Neural cell (in vitro differentiated cells): ENCODE data around the gene SH3TC1. TPM values are rescaled to one million over a fixed set of nuclear protein-coding genes. Genes with fewer than 3 reads are reported as not detected.

Experiments used
- H2AFZ ChIP-seq: fragments of 200-600, 300-800 bp; sonication (generic), shearing (Covaris generic); 2 replicates; pipeline ENCODE4 v1.6.0; 2014; ENCODE audit warnings: low read depth, mild to moderate bottlenecking, antibody characterized with exemption, low read length, moderate library complexity
- H3F3A ChIP-seq: fragments of 200-600 bp; shearing (Covaris generic); 2 replicates; pipeline ENCODE4 v1.6.1; 2016; ENCODE audit warnings: mild to moderate bottlenecking, moderate library complexity, mixed read lengths, antibody characterized with exemption, low read length; ENCODE audit not compliant: insufficient read depth, poor library complexity, severe bottlenecking
- H3K27ac ChIP-seq: fragments of 200-600, 300-800 bp; sonication (generic), shearing (Covaris generic); 2 replicates; pipeline ENCODE4 v1.5.1; 2014; ENCODE audit warnings: mild to moderate bottlenecking, low read length, moderate library complexity
- H3K27me3 ChIP-seq: fragments of 300-800, 200-600 bp; sonication (generic), shearing (Covaris generic); 2 replicates; pipeline ENCODE4 v1.6.0; 2014; ENCODE audit warnings: mild to moderate bottlenecking, low read depth, low read length, moderate library complexity; ENCODE audit not compliant: insufficient read depth
- H3K36me3 ChIP-seq: fragments of 300-800, 200-600 bp; sonication (generic), shearing (Covaris generic); 2 replicates; pipeline ENCODE4 v1.5.1; 2014; ENCODE audit warnings: mild to moderate bottlenecking, antibody characterized with exemption, low read length, moderate library complexity; ENCODE audit not compliant: insufficient read depth
- H3K4me2 ChIP-seq: fragments of 300-800, 200-600 bp; sonication (generic), shearing (Covaris generic); 2 replicates; pipeline ENCODE4 v1.6.0; 2014; ENCODE audit warnings: mild to moderate bottlenecking, low read length
- H3K4me3 ChIP-seq: fragments of 300-800, 200-600 bp; sonication (generic), shearing (Covaris generic); 2 replicates; pipeline ENCODE4 v1.5.1; 2014; ENCODE audit warnings: mild to moderate bottlenecking, low read length, moderate library complexity
- H3K79me2 ChIP-seq: fragments of 200-600 bp; shearing (Covaris generic); replicated peaks from 2 replicates; pipeline ENCODE4 v1.6.0; 2014; ENCODE audit warnings: mild to moderate bottlenecking, low read length, moderate library complexity; ENCODE audit not compliant: insufficient read depth
- H3K9ac ChIP-seq: fragments of 300-800, 200-600 bp; sonication (generic), shearing (Covaris generic); 2 replicates; pipeline ENCODE4 v1.6.1; 2016; ENCODE audit warnings: mild to moderate bottlenecking, low read length, mixed read lengths
- H3K9me2 ChIP-seq: fragments of 200-600 bp; shearing (Covaris generic); 2 replicates; pipeline ENCODE4 v1.6.1; 2016; ENCODE audit warnings: mild to moderate bottlenecking, low read length, mixed read lengths; ENCODE audit not compliant: insufficient read depth
- H3K9me3 ChIP-seq: fragments of 200-600, 300-800 bp; sonication (generic), shearing (Covaris generic); 2 replicates; pipeline ENCODE4 v1.6.1; 2016; ENCODE audit warnings: mild to moderate bottlenecking, mixed run types, low read length, moderate library complexity, mixed read lengths
- H4K20me1 ChIP-seq: fragments of 200-600 bp; shearing (Covaris generic); 2 replicates; pipeline ENCODE4 v1.6.1; 2016; ENCODE audit warnings: mild to moderate bottlenecking, mixed run types; ENCODE audit not compliant: insufficient read depth
- CTCF ChIP-seq: fragments of 450-650 bp; IDR thresholded peaks from 2 replicates; pipeline ENCODE4 v1.5.1; 2014; ENCODE audit warnings: antibody characterized with exemption, mild to moderate bottlenecking, moderate library complexity; ENCODE audit not compliant: poor library complexity, severe bottlenecking
- EP300 ChIP-seq: fragments of 450-650 bp; conservative IDR thresholded peaks from 2 replicates; pipeline ENCODE4 v1.6.1; 2014; ENCODE audit warnings: antibody characterized with exemption, mild to moderate bottlenecking, moderate library complexity; ENCODE audit not compliant: poor library complexity, severe bottlenecking
- EZH2 ChIP-seq: fragments of 200-600, 300-800 bp; shearing (Covaris generic), sonication (generic); IDR thresholded peaks from 2 replicates; pipeline ENCODE4 v1.6.1; 2014; ENCODE audit warnings: antibody characterized with exemption, low read length, borderline replicate concordance, mild to moderate bottlenecking; ENCODE audit not compliant: insufficient read depth, poor library complexity, severe bottlenecking
- MXI1 ChIP-seq: fragments of 450-650 bp; conservative IDR thresholded peaks from 2 replicates; pipeline ENCODE4 v1.6.1; 2014; ENCODE audit warnings: antibody characterized with exemption, mild to moderate bottlenecking; ENCODE audit not compliant: poor library complexity, severe bottlenecking
- POLR2AphosphoS5 ChIP-seq: IDR thresholded peaks from 2 replicates; pipeline ENCODE4 v1.6.1; 2012
- RAD21 ChIP-seq: fragments of 450-650 bp; conservative IDR thresholded peaks from 2 replicates; pipeline ENCODE4 v1.6.1; 2014; ENCODE audit warnings: antibody characterized with exemption, mild to moderate bottlenecking, moderate library complexity
- REST ChIP-seq: IDR thresholded peaks from 2 replicates; pipeline ENCODE4 v1.6.1; 2012; ENCODE audit warnings: borderline replicate concordance
- SMC3 ChIP-seq: fragments of 450-650 bp; conservative IDR thresholded peaks from 2 replicates; pipeline ENCODE4 v1.6.1; 2014; ENCODE audit warnings: antibody characterized with exemption, mild to moderate bottlenecking, moderate library complexity; ENCODE audit not compliant: poor library complexity
- TAF1 ChIP-seq: IDR thresholded peaks from 2 replicates; pipeline ENCODE4 v1.6.1; 2012; ENCODE audit warnings: low read depth
- polyA plus RNA-seq: library from polyadenylated mRNA; depleted of rRNA; stranded (reverse); fragments of >200 nt; gene quantifications from 2 replicates; pipeline ENCODE4 v1.2.3, GENCODE V29; 2014

Gene SH3TC1
- polyA plus RNA-seq, 1 donor from 2014 or later: not detected

- H3K4me3 ChIP-seq: no peak overlapping the region
- no peak overlapping the region for H2AFZ ChIP-seq
- H3K9ac ChIP-seq: no peak overlapping the region
- H4K20me1 ChIP-seq: no peaks in the 10 kb centered on the region
- no peak overlapping the region for H3K27ac ChIP-seq
- TF ChIP-seq MXI1 (no peak), CTCF (no peak), EZH2 (no peak), RAD21 (no peak), POLR2AphosphoS5 (no peak), SMC3 (no peak), REST (no peak), TAF1 (no peak), EP300 (no peak)
- H3K9me3 ChIP-seq: no peaks in the 10 kb centered on the region
- H3K27me3 ChIP-seq: no peaks in the 10 kb centered on the region
- no peak overlapping the region for H3K4me2 ChIP-seq
- no peaks in the 10 kb centered on the region for H3K79me2 ChIP-seq
- H3F3A ChIP-seq: no peaks in the 10 kb centered on the region
- H3K36me3 ChIP-seq: no peaks in the 10 kb centered on the region
- no peaks in the 10 kb centered on the region for H3K9me2 ChIP-seq
Measured at GRCh38 chr4:8236106-8236919, 37.2 kb downstream of the SH3TC1 start.

DNA sequence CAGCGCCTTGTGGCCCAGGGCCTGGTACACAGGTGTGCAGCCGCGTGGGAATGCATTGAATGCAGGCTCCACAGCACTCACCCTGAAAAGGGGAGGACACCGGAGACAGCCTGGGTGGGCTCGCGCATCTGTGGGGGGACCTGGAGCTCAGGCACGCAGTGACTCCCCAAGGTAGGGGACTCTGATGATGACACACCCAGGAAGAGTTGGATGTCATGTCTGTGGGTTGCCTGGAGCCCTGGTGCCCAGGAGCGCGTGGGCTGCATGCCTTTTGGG is 37.8 kb downstream of the SH3TC1 start:
- H3K9ac ChIP-seq: no peak overlapping the region

More for the DNA sequence above, 37.8 kb downstream of the SH3TC1 start:
- Histone ChIP-seq H3K9me2 (no peaks in the 10 kb centered on the region), H3K79me2 (no peaks in the 10 kb centered on the region), H3K27ac (no peak overlapping the region), H4K20me1 (no peaks in the 10 kb centered on the region), H3K4me2 (no peak overlapping the region), H3K36me3 (no peaks in the 10 kb centered on the region), H2AFZ (no peak overlapping the region), H3K27me3 (no peaks in the 10 kb centered on the region), H3F3A (no peaks in the 10 kb centered on the region), H3K9me3 (no peaks in the 10 kb centered on the region), H3K4me3 (no peak overlapping the region)
- no peak for TF ChIP-seq MXI1
- no peak for TF ChIP-seq POLR2AphosphoS5
- no peak for TF ChIP-seq CTCF
- no peak for TF ChIP-seq RAD21
- no peak for TF ChIP-seq EZH2
- TF ChIP-seq SMC3: no peak
- TF ChIP-seq TAF1: no peak
- no peak for TF ChIP-seq EP300
- TF ChIP-seq REST: no peak
